Suprapubic skin (tissue), 4 donors: ENCODE results near the gene SYN1. TPM values are rescaled to one million over a fixed set of nuclear protein-coding genes. Genes with fewer than 3 reads are reported as not detected.

ENCODE experiments used
- DNase-seq, 2 donors: peaks; one replicate each; pipeline ENCODE4 v3.0.0-alpha.2; 2019; ENCODE audit warnings: low spot score in 2 of 2
- H3K27ac ChIP-seq: fragments of 200-600 bp; sonication (generic); one replicate; pipeline ENCODE4 v1.5.1; 2019
- H3K27me3 ChIP-seq: fragments of 200-600 bp; sonication (generic); one replicate; pipeline ENCODE4 v1.5.1; 2019
- H3K36me3 ChIP-seq: fragments of 200-600 bp; sonication (generic); one replicate; pipeline ENCODE4 v1.5.1; 2019
- H3K4me1 ChIP-seq: fragments of 200-600 bp; sonication (generic); one replicate; pipeline ENCODE4 v1.5.1; 2019
- H3K4me3 ChIP-seq: fragments of 200-600 bp; sonication (generic); one replicate; pipeline ENCODE4 v1.5.1; 2019; ENCODE audit warnings: mild to moderate bottlenecking
- H3K9me3 ChIP-seq: fragments of 200-600 bp; sonication (generic); one replicate; pipeline ENCODE4 v1.5.1; 2019
- EP300 ChIP-seq: sonication (generic); formaldehyde crosslinking; IDR thresholded peaks from one replicate; pipeline ENCODE4 v1.6.1; 2017; ENCODE audit warnings: antibody characterized with exemption
- POLR2A ChIP-seq, 2 donors: fragments of 450-650 bp; IDR thresholded peaks; one replicate each; pipeline ENCODE4 v1.6.1; 2017; ENCODE audit warnings: antibody characterized with exemption in 2 of 2, mild to moderate bottlenecking in 2 of 2, moderate library complexity in 2 of 2
- POLR2AphosphoS5 ChIP-seq, 3 donors: sonication (generic); formaldehyde crosslinking; IDR thresholded peaks; one replicate each; pipeline ENCODE4 v1.6.1; 2017; ENCODE audit warnings: antibody characterized with exemption in 3 of 3
- WGBS: methylation state at CpG from one replicate; pipeline ENCODE4 v1.1.5; 2018; 5-methylcytosine and 5-hydroxymethylcytosine counted together
- total RNA-seq, 4 donors: library from RNA; depleted of rRNA; stranded (reverse); fragments of >200 nt; gene quantifications; one replicate each; pipeline ENCODE4 v1.1.0, GENCODE V29; 2016
- TF ChIP-seq, protein P1 (sequence below), 2 donors: fragments of 200-600 bp in 1 of 2; fragments of 450-650 bp in 1 of 2; sonication (generic) in 1 of 2; IDR thresholded peaks; one replicate each; pipeline ENCODE4 v1.5.1; 2016 to 2019; ENCODE audit warnings: antibody characterized with exemption in 2 of 2, mild to moderate bottlenecking in 1 of 2, moderate library complexity in 1 of 2

The SYN1 gene
- total RNA-seq, 4 donors from 2014 or later, result 0.34 to 2.2 (median 0.89) TPM; not detected in 1

DNA sequence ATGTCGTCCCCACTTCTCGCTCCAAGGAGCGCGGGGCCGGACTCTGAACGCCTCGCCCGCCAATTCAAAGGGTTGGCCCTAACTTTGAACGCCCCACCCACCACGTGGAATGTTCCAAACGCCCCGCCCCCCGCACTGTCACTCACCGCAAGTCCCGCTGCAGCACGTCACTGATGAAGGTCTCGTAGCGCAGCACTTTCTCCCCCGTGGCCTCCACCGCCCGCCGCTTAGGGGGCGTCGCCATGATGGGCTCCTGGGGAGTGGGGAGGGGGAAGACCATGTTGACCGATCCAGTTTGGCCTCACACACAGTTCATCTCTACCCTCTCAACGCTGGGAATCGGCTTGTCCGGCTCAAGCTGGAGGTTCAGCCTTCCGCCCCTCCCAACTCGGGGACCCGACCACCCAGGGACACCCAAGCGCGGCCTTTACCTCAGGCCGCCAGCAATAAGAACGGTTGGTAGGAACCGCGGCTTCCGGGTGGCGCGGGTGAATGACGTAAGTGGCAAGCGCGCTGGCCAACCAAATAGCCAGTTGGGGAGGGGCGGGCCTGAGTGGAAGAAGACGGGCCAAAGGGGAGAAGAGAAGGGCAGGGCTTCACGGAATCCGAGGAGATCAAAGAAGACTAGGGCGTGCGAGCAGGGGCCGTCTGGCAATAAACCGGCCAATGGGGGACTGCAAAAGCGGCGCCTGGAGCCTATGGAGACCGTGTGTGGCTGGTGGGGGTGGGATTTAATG is 39.2 kb upstream of the SYN1 start, which contains the start of gene UXT:
UXT (minus strand) TSS at position 497 of the 737 bp plus-strand sequence; CDS start at position 244, 253 bp downstream.
- H3K4me3 ChIP-seq, result peak within 1 kb of the TSS; percentile 62
- TF ChIP-seq, protein P1, sequence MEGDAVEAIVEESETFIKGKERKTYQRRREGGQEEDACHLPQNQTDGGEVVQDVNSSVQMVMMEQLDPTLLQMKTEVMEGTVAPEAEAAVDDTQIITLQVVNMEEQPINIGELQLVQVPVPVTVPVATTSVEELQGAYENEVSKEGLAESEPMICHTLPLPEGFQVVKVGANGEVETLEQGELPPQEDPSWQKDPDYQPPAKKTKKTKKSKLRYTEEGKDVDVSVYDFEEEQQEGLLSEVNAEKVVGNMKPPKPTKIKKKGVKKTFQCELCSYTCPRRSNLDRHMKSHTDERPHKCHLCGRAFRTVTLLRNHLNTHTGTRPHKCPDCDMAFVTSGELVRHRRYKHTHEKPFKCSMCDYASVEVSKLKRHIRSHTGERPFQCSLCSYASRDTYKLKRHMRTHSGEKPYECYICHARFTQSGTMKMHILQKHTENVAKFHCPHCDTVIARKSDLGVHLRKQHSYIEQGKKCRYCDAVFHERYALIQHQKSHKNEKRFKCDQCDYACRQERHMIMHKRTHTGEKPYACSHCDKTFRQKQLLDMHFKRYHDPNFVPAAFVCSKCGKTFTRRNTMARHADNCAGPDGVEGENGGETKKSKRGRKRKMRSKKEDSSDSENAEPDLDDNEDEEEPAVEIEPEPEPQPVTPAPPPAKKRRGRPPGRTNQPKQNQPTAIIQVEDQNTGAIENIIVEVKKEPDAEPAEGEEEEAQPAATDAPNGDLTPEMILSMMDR (IDR thresholded peaks at IDR 0.05), result no peak
- TF ChIP-seq POLR2AphosphoS5 (IDR thresholded peaks at IDR 0.05) (peak in 2 of 3 donors; percentile 56 to 72), POLR2A (IDR thresholded peaks at IDR 0.05) (peak in 1 of 2 donors; percentile 63), EP300 (peak; percentile 7)
- peaks cover 2% of the 10 kb centered on the region for H3K4me1 ChIP-seq
- H3K27ac ChIP-seq, result peak within 1 kb of the TSS; percentile 97
- 43% methylated on average over 36 of the region's 54 CpGs for WGBS
- H3K36me3 ChIP-seq, result peaks cover 21% of the 10 kb centered on the region
- H3K27me3 ChIP-seq, result no peaks in the 10 kb centered on the region
- peak; percentile 95 to 96 for DNase-seq
- no peaks in the 10 kb centered on the region for H3K9me3 ChIP-seq

GRCh38 chrX:47658301-47658683 is 38.6 kb upstream of the SYN1 start:
- TF ChIP-seq EP300 (peak; percentile 6), POLR2AphosphoS5 (IDR thresholded peaks at IDR 0.05) (no peak), POLR2A (IDR thresholded peaks at IDR 0.05) (no peak)
- TF ChIP-seq, protein P1 (IDR thresholded peaks at IDR 0.05), result no peak
- Histone ChIP-seq H3K4me1 (peaks cover 2% of the 10 kb centered on the region), H3K9me3 (no peaks in the 10 kb centered on the region), H3K27me3 (no peaks in the 10 kb centered on the region), H3K36me3 (peaks cover 21% of the 10 kb centered on the region), H3K27ac (peak overlapping the region; percentile 97), H3K4me3 (peak overlapping the region; percentile 62)
- 59% methylated on average over 13 of the region's 13 CpGs for WGBS
- no peak for DNase-seq

GRCh38 chrX:47651043-47651905 is 31.6 kb upstream of the SYN1 start:
- peaks cover 12% of the 10 kb centered on the region for H3K36me3 ChIP-seq
- H3K4me1 ChIP-seq, result peaks cover 11% of the 10 kb centered on the region
- DNase-seq, result no peak
- no peaks in the 10 kb centered on the region for H3K27me3 ChIP-seq
- WGBS, result 48% methylated on average over 19 of the region's 19 CpGs
- TF ChIP-seq, protein P1 (IDR thresholded peaks at IDR 0.05), result no peak
- no peak for TF ChIP-seq POLR2AphosphoS5 (IDR thresholded peaks at IDR 0.05)
- no peak for TF ChIP-seq EP300
- no peak for TF ChIP-seq POLR2A (IDR thresholded peaks at IDR 0.05)
- H3K4me3 ChIP-seq, result peak overlapping the region; percentile 65
- peak overlapping the region; percentile 89 for H3K27ac ChIP-seq
- no peaks in the 10 kb centered on the region for H3K9me3 ChIP-seq

DNA sequence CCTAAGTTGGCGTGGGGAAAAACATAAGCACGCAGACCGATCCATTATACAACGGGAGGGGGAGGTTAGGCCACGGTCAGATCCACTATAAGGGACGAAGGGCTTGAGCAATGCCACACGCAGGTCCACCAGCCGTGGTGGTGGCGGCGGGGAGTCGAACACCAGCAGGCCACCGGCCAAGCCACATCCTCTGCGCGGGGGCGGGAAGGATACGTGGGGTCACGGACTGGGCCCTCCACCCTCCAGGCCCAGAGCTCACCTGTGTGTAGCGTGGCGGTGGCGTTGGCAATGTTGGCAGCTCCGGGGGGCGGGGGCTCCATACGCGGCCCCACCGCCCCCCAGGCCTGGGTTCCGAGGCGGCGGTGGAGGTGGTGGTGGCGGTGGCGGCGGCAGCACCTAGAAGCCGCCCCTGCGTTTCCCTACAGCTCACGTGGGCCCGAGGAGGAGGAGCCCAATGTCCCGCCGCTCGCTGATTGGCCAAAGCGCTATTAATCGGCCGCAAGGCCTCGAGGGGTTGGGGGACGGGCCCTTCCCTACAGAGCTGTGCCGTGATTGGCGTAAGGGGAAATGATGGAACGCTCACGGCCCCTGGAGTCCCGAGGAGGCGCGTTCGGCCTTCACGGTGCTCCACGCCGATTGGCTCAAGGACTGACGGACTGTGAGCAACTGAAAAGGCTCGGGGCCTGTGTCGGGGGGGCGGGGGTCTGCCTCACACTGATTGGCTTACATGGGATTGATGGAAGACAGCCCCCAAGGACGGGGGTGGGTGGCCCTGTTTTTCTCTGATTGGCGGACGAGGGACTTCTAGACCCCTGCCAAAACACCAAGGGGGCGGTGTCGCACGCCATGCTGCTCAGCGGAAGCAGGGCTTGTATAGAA is 30.7 kb upstream of the SYN1 start, which contains the start of gene ELK1:
ELK1 (minus strand) TSS at position 400 of the 879 bp plus-strand sequence. CDS start 9,122 bp downstream, outside the sequence.
- peak; percentile 96 to 97 for DNase-seq
- WGBS, result 46% methylated on average over 21 of the region's 65 CpGs
- H3K27ac ChIP-seq, result peak within 1 kb of the TSS; percentile 89
- H3K4me3 ChIP-seq, result peak within 1 kb of the TSS; percentile 65
- peaks cover 7% of the 10 kb centered on the region for H3K36me3 ChIP-seq
- peaks cover 11% of the 10 kb centered on the region for H3K4me1 ChIP-seq
- no peaks in the 10 kb centered on the region for H3K27me3 ChIP-seq
- TF ChIP-seq POLR2AphosphoS5 (IDR thresholded peaks at IDR 0.05) (no peak), POLR2A (IDR thresholded peaks at IDR 0.05) (peak in 1 of 2 donors; percentile 47), EP300 (no peak)
- no peaks in the 10 kb centered on the region for H3K9me3 ChIP-seq

DNA sequence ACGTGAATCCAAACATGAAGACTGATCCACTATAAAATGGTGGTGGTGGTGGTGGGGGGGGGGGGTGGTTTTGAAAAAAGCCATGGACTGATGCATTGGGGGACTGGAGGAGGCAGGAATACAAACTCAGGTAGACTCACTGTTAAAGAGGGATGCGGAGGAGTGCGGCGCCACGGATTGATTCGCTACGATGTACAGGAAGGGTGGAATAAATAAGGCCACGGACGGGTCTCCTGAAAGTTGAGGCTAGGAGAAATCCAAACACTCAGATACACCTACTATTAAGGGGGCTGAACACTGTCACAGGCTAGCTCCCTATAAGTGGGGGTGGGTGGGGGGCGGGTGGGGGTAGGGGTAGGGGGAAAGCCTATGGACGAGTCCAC is 30.1 kb upstream of the SYN1 start:
- no peaks in the 10 kb centered on the region for H3K9me3 ChIP-seq
- peak overlapping the region; percentile 65 for H3K4me3 ChIP-seq
- H3K27me3 ChIP-seq, result no peaks in the 10 kb centered on the region
- DNase-seq, result no peak
- no peak for TF ChIP-seq EP300
- no peak for TF ChIP-seq POLR2A (IDR thresholded peaks at IDR 0.05)
- TF ChIP-seq, protein P1 (IDR thresholded peaks at IDR 0.05), result no peak
- no peak for TF ChIP-seq POLR2AphosphoS5 (IDR thresholded peaks at IDR 0.05)
- peaks cover 5% of the 10 kb centered on the region for H3K36me3 ChIP-seq
- 29% methylated on average over 11 of the region's 11 CpGs for WGBS
- peak overlapping the region; percentile 89 for H3K27ac ChIP-seq
- peaks cover 11% of the 10 kb centered on the region for H3K4me1 ChIP-seq
